ENCODE results near the gene LRP1B.
"Not testable (repeated sequence)": the region's sequence is repeated elsewhere in the genome, so short reads cannot be mapped to it uniquely, and the experiment has no call there.

Gene LRP1B

GRCh38 chr2:140286377-140286776, 1844.4 kb downstream of the LRP1B start:
- TF ChIP-seq CTCF (conservative IDR thresholded peaks at IDR 0.05; ENCODE audit: low read depth, low read length), result no peak
- no peak for DNase-seq (ENCODE audit: low read depth)
- H3K4me3 ChIP-seq (ENCODE audit: low read length), result no peak overlapping the region

- not testable (repeated sequence) for DNase-seq (ENCODE audit: low read depth); H3K4me3 ChIP-seq (ENCODE audit: low read length)
These were observed 1853.5 kb downstream of the LRP1B start for GRCh38 chr2:140277344-140277743.

- no peak for TF ChIP-seq CTCF (conservative IDR thresholded peaks at IDR 0.05; ENCODE audit: low read depth, low read length)
These were observed 1854.2 kb downstream of the LRP1B start for GRCh38 chr2:140276661-140277060.

GRCh38 chr2:140275427-140275826, 1855.4 kb downstream of the LRP1B start:
- no peak for DNase-seq (ENCODE audit: low read depth)
- H3K4me3 ChIP-seq (ENCODE audit: low read length), result no peak overlapping the region
- TF ChIP-seq CTCF (conservative IDR thresholded peaks at IDR 0.05; ENCODE audit: low read depth, low read length), result no peak

More at GRCh38 chr2:140276661-140277060, 1854.2 kb downstream of the LRP1B start:
- DNase-seq (ENCODE audit: low read depth), result no peak
- no peak overlapping the region for H3K4me3 ChIP-seq (ENCODE audit: low read length)

GRCh38 chr2:140274891-140275290, 1855.9 kb downstream of the LRP1B start:
- H3K4me3 ChIP-seq (ENCODE audit: low read length), result no peak overlapping the region
- no peak for TF ChIP-seq CTCF (conservative IDR thresholded peaks at IDR 0.05; ENCODE audit: low read depth, low read length)
- no peak for DNase-seq (ENCODE audit: low read depth)

GRCh38 chr2:140273958-140274357, 1856.9 kb downstream of the LRP1B start:
- TF ChIP-seq CTCF (conservative IDR thresholded peaks at IDR 0.05; ENCODE audit: low read depth, low read length), result no peak
- no peak overlapping the region for H3K4me3 ChIP-seq (ENCODE audit: low read length)
- no peak for DNase-seq (ENCODE audit: low read depth)

- no peak for DNase-seq (ENCODE audit: low read depth)
- TF ChIP-seq CTCF (conservative IDR thresholded peaks at IDR 0.05; ENCODE audit: low read depth, low read length), result no peak
- no peak overlapping the region for H3K4me3 ChIP-seq (ENCODE audit: low read length)
These were observed 1857.4 kb downstream of the LRP1B start for GRCh38 chr2:140273408-140273807.

- no peak overlapping the region for H3K4me3 ChIP-seq (ENCODE audit: low read length)
- no peak for DNase-seq (ENCODE audit: low read depth)
- no peak for TF ChIP-seq CTCF (conservative IDR thresholded peaks at IDR 0.05; ENCODE audit: low read depth, low read length)
These were observed 1860.6 kb downstream of the LRP1B start for GRCh38 chr2:140270224-140270623.
